Adipocyte (in vitro differentiated cells): ENCODE results near the gene LGR6.

Source experiments
- DNase-seq: peaks from one replicate; pipeline ENCODE4 v3.0.0-alpha.2; 2015; ENCODE audit warnings: low read depth
- H3K27me3 ChIP-seq: replicated peaks from 2 replicates; pipeline ENCODE4 v1.7.0; 2013; ENCODE audit warnings: mild to moderate bottlenecking, low read length, moderate library complexity; ENCODE audit not compliant: control insufficient read depth, insufficient read depth
- H3K36me3 ChIP-seq: 2 replicates; pipeline ENCODE4 v1.7.0; 2013; ENCODE audit warnings: low read length, mild to moderate bottlenecking, moderate library complexity; ENCODE audit not compliant: control insufficient read depth, insufficient read depth, severe bottlenecking
- H3K4me1 ChIP-seq: 2 replicates; pipeline ENCODE4 v1.7.0; 2013; ENCODE audit warnings: mild to moderate bottlenecking, low read length, moderate library complexity; ENCODE audit not compliant: control insufficient read depth, insufficient read depth
- H3K4me3 ChIP-seq: 2 replicates; pipeline ENCODE4 v1.7.0; 2013; ENCODE audit warnings: mild to moderate bottlenecking, low read length, moderate library complexity
- H3K9ac ChIP-seq: 2 replicates; pipeline ENCODE4 v1.7.0; 2013; ENCODE audit warnings: mild to moderate bottlenecking, low read length, moderate library complexity
- H3K9me3 ChIP-seq: 2 replicates; pipeline ENCODE4 v1.7.0; 2013; ENCODE audit warnings: mild to moderate bottlenecking, low read length, moderate library complexity; ENCODE audit not compliant: control insufficient read depth

Gene LGR6

GRCh38 chr1:202217951-202218350, 24.4 kb downstream of the LGR6 start:
- H3K36me3 ChIP-seq, result no peaks in the 10 kb centered on the region
- DNase-seq, result no peak
- H3K9ac ChIP-seq, result no peak overlapping the region
- no peak overlapping the region for H3K4me3 ChIP-seq
- H3K27me3 ChIP-seq, result peaks cover 85% of the 10 kb centered on the region
- H3K4me1 ChIP-seq, result no peaks in the 10 kb centered on the region
- H3K9me3 ChIP-seq, result no peaks in the 10 kb centered on the region

- Histone ChIP-seq H3K4me1 (no peaks in the 10 kb centered on the region), H3K9ac (no peak overlapping the region), H3K27me3 (peaks cover 85% of the 10 kb centered on the region), H3K36me3 (no peaks in the 10 kb centered on the region), H3K9me3 (no peaks in the 10 kb centered on the region), H3K4me3 (no peak overlapping the region)
- no peak for DNase-seq
Measured at GRCh38 chr1:202220733-202221132, 27.1 kb downstream of the LGR6 start.

- Histone ChIP-seq H3K27me3 (peaks cover 82% of the 10 kb centered on the region), H3K9ac (no peak overlapping the region), H3K36me3 (no peaks in the 10 kb centered on the region), H3K4me1 (no peaks in the 10 kb centered on the region), H3K4me3 (no peak overlapping the region), H3K9me3 (no peaks in the 10 kb centered on the region)
- DNase-seq, result no peak
Measured at GRCh38 chr1:202221911-202222909, 28.6 kb downstream of the LGR6 start.

- no peak for DNase-seq
- Histone ChIP-seq H3K36me3 (no peaks in the 10 kb centered on the region), H3K4me3 (no peak overlapping the region), H3K27me3 (peaks cover 79% of the 10 kb centered on the region), H3K9me3 (no peaks in the 10 kb centered on the region), H3K4me1 (no peaks in the 10 kb centered on the region), H3K9ac (no peak overlapping the region)
Measured at GRCh38 chr1:202223121-202223860, 29.7 kb downstream of the LGR6 start.

GRCh38 chr1:202224453-202224852, 30.9 kb downstream of the LGR6 start:
- Histone ChIP-seq H3K9me3 (no peaks in the 10 kb centered on the region), H3K4me3 (no peak overlapping the region), H3K36me3 (no peaks in the 10 kb centered on the region), H3K4me1 (no peaks in the 10 kb centered on the region), H3K9ac (no peak overlapping the region), H3K27me3 (peaks cover 79% of the 10 kb centered on the region)
- DNase-seq, result no peak

DNA sequence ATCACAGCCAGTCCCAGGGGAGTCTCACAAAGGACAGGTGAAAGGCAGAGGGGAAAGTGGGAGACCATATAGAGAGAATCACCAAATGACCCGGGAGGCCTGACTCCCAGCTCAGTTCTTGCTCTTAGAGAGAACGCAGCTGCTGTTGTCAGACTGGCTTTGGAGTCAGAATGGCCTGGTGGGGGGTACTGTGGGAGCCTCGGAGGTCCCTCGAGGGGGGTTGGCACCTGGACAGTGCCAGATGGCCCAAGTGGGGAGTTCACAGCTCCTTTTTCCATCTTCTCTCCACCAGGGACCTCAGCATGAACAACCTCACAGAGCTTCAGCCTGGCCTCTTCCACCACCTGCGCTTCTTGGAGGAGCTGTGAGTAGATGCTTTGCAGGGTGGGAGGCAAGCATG, 31.5 kb downstream of the LGR6 start:
- Histone ChIP-seq H3K4me3 (no peak overlapping the region), H3K4me1 (no peaks in the 10 kb centered on the region), H3K27me3 (peaks cover 82% of the 10 kb centered on the region), H3K9me3 (no peaks in the 10 kb centered on the region), H3K9ac (no peak overlapping the region), H3K36me3 (no peaks in the 10 kb centered on the region)
- DNase-seq, result no peak

- no peak for DNase-seq
- H3K36me3 ChIP-seq, result no peaks in the 10 kb centered on the region
- H3K4me3 ChIP-seq, result no peak overlapping the region
- H3K27me3 ChIP-seq, result peaks cover 67% of the 10 kb centered on the region
- no peaks in the 10 kb centered on the region for H3K4me1 ChIP-seq
- no peak overlapping the region for H3K9ac ChIP-seq
- no peaks in the 10 kb centered on the region for H3K9me3 ChIP-seq
Measured at GRCh38 chr1:202227053-202227672, 33.6 kb downstream of the LGR6 start.

- no peaks in the 10 kb centered on the region for H3K4me1 ChIP-seq
- H3K4me3 ChIP-seq, result no peak overlapping the region
- no peak overlapping the region for H3K9ac ChIP-seq
- H3K9me3 ChIP-seq, result no peaks in the 10 kb centered on the region
- no peak for DNase-seq
- no peaks in the 10 kb centered on the region for H3K36me3 ChIP-seq
- peaks cover 63% of the 10 kb centered on the region for H3K27me3 ChIP-seq
Measured at GRCh38 chr1:202227997-202228401, 34.4 kb downstream of the LGR6 start.

DNA sequence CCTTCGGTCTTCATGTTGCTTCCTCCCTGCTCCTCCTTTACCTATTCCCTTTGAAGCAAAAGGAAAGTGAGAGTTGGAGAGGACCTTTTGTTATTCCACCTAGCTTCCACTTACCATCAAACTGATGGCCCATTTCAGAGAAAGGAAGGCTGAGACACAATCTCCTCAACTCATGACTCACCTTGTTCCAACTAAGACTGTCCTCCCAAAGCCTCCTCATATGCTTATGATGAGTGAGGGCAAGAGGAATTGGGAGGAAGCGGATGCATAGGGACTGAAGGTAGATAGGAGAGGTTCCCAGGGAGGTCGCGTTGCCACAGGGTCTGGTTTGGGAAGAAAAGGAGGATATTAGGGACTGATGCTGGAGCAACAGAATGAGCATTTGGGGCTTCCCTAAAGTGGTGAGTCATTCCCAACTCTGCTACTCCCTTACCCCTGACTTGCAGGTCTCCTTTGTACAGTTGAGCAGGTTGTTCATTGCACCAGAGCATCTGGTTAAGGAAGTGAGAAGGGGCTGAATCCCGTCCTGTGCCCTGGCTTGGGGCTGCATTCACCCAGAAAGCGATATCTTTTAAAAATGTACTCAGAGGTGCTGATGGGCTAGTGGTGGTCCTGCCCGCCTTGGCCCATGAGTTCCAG, 35.0 kb downstream of the LGR6 start:
- no peak overlapping the region for H3K9ac ChIP-seq
- no peak overlapping the region for H3K4me3 ChIP-seq
- H3K4me1 ChIP-seq, result no peaks in the 10 kb centered on the region
- no peaks in the 10 kb centered on the region for H3K9me3 ChIP-seq
- H3K36me3 ChIP-seq, result no peaks in the 10 kb centered on the region
- no peak for DNase-seq
- peaks cover 63% of the 10 kb centered on the region for H3K27me3 ChIP-seq

DNA sequence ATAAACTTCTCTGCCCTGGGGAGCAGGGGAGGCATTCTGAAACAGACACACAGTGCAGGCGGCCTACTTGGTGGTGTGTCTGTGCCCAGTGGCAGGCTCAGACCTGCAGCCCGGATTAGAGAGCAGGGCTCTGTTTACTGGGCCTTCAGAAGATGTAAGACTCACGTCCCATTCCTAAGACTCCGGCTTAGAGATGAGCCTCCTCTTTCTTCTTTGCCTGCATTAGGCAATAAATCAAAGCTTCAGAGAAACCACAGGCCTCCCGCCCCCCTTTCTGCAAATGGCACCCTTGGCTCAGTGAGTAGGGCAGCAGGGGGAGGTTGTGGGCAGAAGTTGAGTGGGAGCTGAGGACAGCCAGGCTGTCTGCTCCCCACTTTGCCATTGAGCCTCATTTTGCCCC, 35.8 kb downstream of the LGR6 start:
- Histone ChIP-seq H3K36me3 (no peaks in the 10 kb centered on the region), H3K9me3 (no peaks in the 10 kb centered on the region), H3K4me1 (no peaks in the 10 kb centered on the region), H3K9ac (no peak overlapping the region), H3K27me3 (peaks cover 57% of the 10 kb centered on the region), H3K4me3 (no peak overlapping the region)
- no peak for DNase-seq
